GM12878 (cell line): Measurements from ENCODE around the gene MAP3K7. TPM values are rescaled to one million over a fixed set of nuclear protein-coding genes. Genes with fewer than 3 reads are reported as not detected.

Experiments used
- ATAC-seq: fragments of 200-7000 bp; cut with Tn5 transposase; 3 replicates; pipeline ENCODE4 v1.9.1; 2020; ENCODE audit warnings: mild to moderate bottlenecking, moderate library complexity
- BruUV-seq: library from RNA; stranded (reverse); fragments of 400-500 nt; replicated peaks from 2 replicates; lab custom pipeline; 2021; lab: Mats Ljungman, UMichigan
- CTCF ChIA-PET: fragments of 300-600 bp; sonication (Branson Sonifier 250); formaldehyde crosslinking; extraction: SDS; loops from one replicate; lab custom pipeline; 2021; ENCODE audit warnings: inconsistent platforms; lab: Yijun Ruan, JAX
- POLR2A ChIA-PET: fragments of 350-600 bp; formaldehyde crosslinking; extraction: SDS; loops from one replicate; lab custom pipeline; 2021; ENCODE audit warnings: inconsistent platforms; lab: Charles Lee
- RAD21 ChIA-PET: fragments of 300-600 bp; sonication (Branson Sonifier 250); formaldehyde crosslinking; loops from one replicate; lab custom pipeline; 2023; ENCODE audit warnings: antibody characterized with exemption; ENCODE audit not compliant: unreplicated experiment; lab: Charles Lee
- SMC1A ChIA-PET: fragments of 300-600 bp; sonication (Branson Sonifier 250); formaldehyde crosslinking; loops from one replicate; lab custom pipeline; 2023; ENCODE audit not compliant: unreplicated experiment, uncharacterized antibody; lab: Charles Lee
- DNase-seq: peaks from one replicate; pipeline ENCODE4 v3.0.0-alpha.2; 2011; ENCODE audit warnings: low read depth, low spot score
- FAIRE-seq: peaks from 3 replicates; lab custom pipeline; 2011; peaks lifted over from hg19 to GRCh38; lab: Jason Lieb, UNC
- H2AFZ ChIP-seq: 2 replicates; pipeline ENCODE4 v1.6.0; 2011; ENCODE audit warnings: low read depth, low read length, control low read depth; ENCODE audit not compliant: control insufficient read depth
- H3K27ac ChIP-seq: 2 replicates; pipeline ENCODE4 v1.5.1; 2011; ENCODE audit warnings: control low read depth; ENCODE audit not compliant: control insufficient read depth, insufficient read depth
- H3K27me3 ChIP-seq, 2 experiments: replicated peaks in 1 of 2; 2 replicates each; pipeline versions ENCODE4 v1.6.0 to v1.6.1; 2011; ENCODE audit warnings: low read length in 1 of 2; ENCODE audit not compliant: control insufficient read depth in 2 of 2, insufficient read depth in 2 of 2
- H3K36me3 ChIP-seq, 2 experiments: 2 replicates each; pipeline ENCODE4 v1.5.1; 2011; ENCODE audit warnings: low read length in 1 of 2; ENCODE audit not compliant: control insufficient read depth in 2 of 2, insufficient read depth in 2 of 2
- H3K4me1 ChIP-seq: 2 replicates; pipeline ENCODE4 v1.6.1; 2011; ENCODE audit warnings: mild to moderate bottlenecking, low read length, moderate library complexity, mixed read lengths; ENCODE audit not compliant: control insufficient read depth, insufficient read depth
- H3K4me2 ChIP-seq: 2 replicates; pipeline ENCODE4 v1.6.0; 2011; ENCODE audit warnings: control low read depth; ENCODE audit not compliant: control insufficient read depth, insufficient read depth
- H3K4me3 ChIP-seq: fragments of 200-600 bp; sonication (generic); 2 replicates; pipeline ENCODE4 v1.5.1; 2016
- H3K79me2 ChIP-seq: 2 replicates; pipeline ENCODE4 v1.6.0; 2011; ENCODE audit warnings: low read length; ENCODE audit not compliant: control insufficient read depth, insufficient read depth
- H3K9ac ChIP-seq: 2 replicates; pipeline ENCODE4 v1.8.0; 2011; ENCODE audit warnings: low read length, control low read depth, mixed read lengths; ENCODE audit not compliant: control insufficient read depth, insufficient read depth
- H3K9me3 ChIP-seq: replicated peaks from 3 replicates; pipeline ENCODE4 v1.5.1; 2011; ENCODE audit warnings: mild to moderate bottlenecking, low read length; ENCODE audit not compliant: control insufficient read depth, insufficient read depth
- H4K20me1 ChIP-seq: 2 replicates; pipeline ENCODE4 v1.6.0; 2011; ENCODE audit not compliant: control insufficient read depth, insufficient read depth
- BRCA1 ChIP-seq: IDR thresholded peaks from 2 replicates; pipeline ENCODE4 v1.6.1; 2011; ENCODE audit warnings: low read depth, low read length, improper control_type of control experiment
- CEBPB ChIP-seq, 2 experiments: fragments of 150-350 bp in 1 of 2; IDR thresholded peaks; 2 replicates each; pipeline ENCODE4 v1.6.1; 2012 to 2014; ENCODE audit warnings: low read depth in 2 of 2, low read length in 2 of 2, borderline replicate concordance in 1 of 2, inconsistent platforms in 1 of 2
- CHD1 ChIP-seq: IDR thresholded peaks from 2 replicates; pipeline ENCODE4 v1.6.1; 2012; ENCODE audit warnings: low read depth, low read length, improper control_type of control experiment
- CHD4 ChIP-seq: fragments of 200-600 bp; sonication (generic); IDR thresholded peaks from 2 replicates; pipeline ENCODE4 v1.6.1; 2016; ENCODE audit warnings: mild to moderate bottlenecking
- EP300 ChIP-seq, 2 experiments: fragments of 150-350 bp in 1 of 2; IDR thresholded peaks; 2 replicates each; pipeline ENCODE4 v1.6.1; 2011 to 2012; ENCODE audit warnings: low read depth in 2 of 2, low read length in 2 of 2, borderline replicate concordance in 1 of 2, improper control_type of control experiment in 1 of 2, inconsistent platforms in 1 of 2; ENCODE audit not compliant: control insufficient read depth in 1 of 2
- HDAC2 ChIP-seq: fragments of 200-600 bp; sonication (generic); IDR thresholded peaks from 2 replicates; pipeline ENCODE4 v1.6.1; 2017
- HDGF ChIP-seq: fragments of 450-650 bp; IDR thresholded peaks from 2 replicates; pipeline ENCODE4 v1.6.1; 2016; ENCODE audit warnings: antibody characterized with exemption
- JUND ChIP-seq: IDR thresholded peaks from 2 replicates; pipeline ENCODE4 v1.6.1; 2012; ENCODE audit warnings: low read depth, mild to moderate bottlenecking, low read length, improper control_type of control experiment, moderate library complexity
- MEF2B ChIP-seq: fragments of 450-650 bp; IDR thresholded peaks from 2 replicates; pipeline ENCODE4 v1.6.1; 2018; ENCODE audit warnings: mild to moderate bottlenecking, moderate library complexity; ENCODE audit not compliant: partially characterized antibody, poor library complexity, severe bottlenecking
- MYC ChIP-seq: IDR thresholded peaks from 2 replicates; pipeline ENCODE4 v1.6.1; 2011; ENCODE audit warnings: mild to moderate bottlenecking, low read length, moderate library complexity, inconsistent platforms; ENCODE audit not compliant: insufficient read depth, insufficient replicate concordance, insufficient read length, severe bottlenecking
- NFYA ChIP-seq: IDR thresholded peaks from 2 replicates; pipeline ENCODE4 v1.6.1; 2011; ENCODE audit warnings: low read depth, mild to moderate bottlenecking, low read length, improper control_type of control experiment, borderline replicate concordance
- SREBF2 ChIP-seq: IDR thresholded peaks from 2 replicates; pipeline ENCODE4 v1.6.1; 2012; ENCODE audit warnings: mild to moderate bottlenecking, low read length
- ZNF207 ChIP-seq: fragments of 450-650 bp; IDR thresholded peaks from 2 replicates; pipeline ENCODE4 v1.6.1; 2014; ENCODE audit warnings: antibody characterized with exemption, mild to moderate bottlenecking, borderline replicate concordance
- ZNF274 ChIP-seq: IDR thresholded peaks from one replicate; pipeline ENCODE4 v1.8.0; 2011; ENCODE audit not compliant: insufficient read length, insufficient read depth
- ZNF622 ChIP-seq: fragments of 450-650 bp; IDR thresholded peaks from 2 replicates; pipeline ENCODE4 v1.6.1; 2017; ENCODE audit warnings: mild to moderate bottlenecking, inconsistent platforms
- ZZZ3 ChIP-seq: IDR thresholded peaks from 2 replicates; pipeline ENCODE4 v1.6.1; 2011; ENCODE audit warnings: low read depth; ENCODE audit not compliant: control insufficient read depth, insufficient read length
- WGBS: methylation state at CpG from one replicate; pipeline ENCODE4 v1.1.6; 2016; ENCODE audit warnings: low lambda C conversion rate; ENCODE audit not compliant: insufficient replicate concordance, insufficient coverage; ENCODE audit errors: missing lambda C conversion rate; 5-methylcytosine and 5-hydroxymethylcytosine counted together
- in situ Hi-C: fragments of 300-500 bp; cut with MboI; formaldehyde crosslinking; loops from 9 replicates; pipeline ENCODE4 v1.14.3; 2018; ENCODE audit warnings: mixed read lengths
- intact Hi-C: fragments of 100-400 bp; cut with micrococcal nuclease; formaldehyde crosslinking; loops from one replicate; pipeline ENCODE4 v1.14.2; 2022; ENCODE audit not compliant: unreplicated experiment
- polyA plus RNA-seq, 11 experiments: library from polyadenylated mRNA; depleted of rRNA in 4 of 11; unstranded in 6 of 11; stranded (reverse) in 5 of 11; fragments of >200 nt; fragmentation: Nextera tagmentation in 4 of 11; fragmentation: Illumina TruSeq in 1 of 11; extraction: Ambion mirVana in 4 of 11; extraction: Trizol in 1 of 11; gene quantifications; 1 replicate in 1 of 11; 2 replicates in 10 of 11; pipeline versions ENCODE4 v1.2.1 to v1.2.3, GENCODE V29; 2011 to 2016; ENCODE audit warnings: inconsistent platforms in 2 of 11, missing spikeins in 2 of 11, low read depth in 1 of 11
- total RNA-seq, 4 experiments: library from RNA; depleted of rRNA in 3 of 4; stranded (reverse); fragments of >200 nt in 3 of 4; fragmentation: Illumina TruSeq in 1 of 4; extraction: Trizol in 1 of 4; gene quantifications; 2 replicates each; pipeline versions ENCODE4 v1.2.1 to v1.2.3, GENCODE V29; 2013 to 2021

The MAP3K7 gene
- total and polyA plus RNA-seq, 10 of the 15 experiments (the other 5 are each of a cell fraction or from before 2014, with no cell fraction given): 7.0 to 42.6 (median 22.0) TPM

DNA sequence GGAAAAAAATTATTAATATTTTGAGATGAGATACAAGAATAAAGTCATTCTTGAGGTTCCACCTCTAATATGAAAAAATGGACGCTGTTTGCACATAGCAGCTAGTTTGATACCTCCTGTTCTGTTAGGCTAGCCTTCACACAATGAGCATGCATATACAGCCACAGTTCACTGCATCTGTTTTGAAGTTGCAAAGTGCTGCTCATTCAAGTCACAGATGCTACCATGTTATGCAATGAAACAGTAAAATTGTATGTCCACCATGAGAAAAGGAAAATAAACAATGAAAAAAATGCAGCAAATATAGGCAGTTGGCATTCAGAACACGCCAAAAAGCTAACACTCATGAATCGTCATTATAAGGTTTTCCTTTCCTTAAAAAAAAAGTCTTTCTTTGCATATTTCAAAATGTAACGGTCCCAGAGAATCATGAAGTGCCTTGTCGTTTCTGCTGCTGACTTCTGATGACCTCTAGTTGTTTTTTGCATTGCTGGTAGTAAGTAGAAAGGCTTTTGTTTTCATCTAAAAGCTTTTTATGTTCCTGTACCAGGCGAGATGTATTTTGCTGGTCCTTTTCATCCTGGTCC, 70.7 kb downstream of the MAP3K7 start:
- Histone ChIP-seq H3K27me3 (no peaks in the 10 kb centered on the region), H3K79me2 (no peaks in the 10 kb centered on the region), H3K9me3 (no peaks in the 10 kb centered on the region), H3K4me1 (no peaks in the 10 kb centered on the region), H3K9ac (no peak overlapping the region), H3K4me3 (no peak overlapping the region), H3K36me3 (peaks cover 0 to 8% of the 10 kb centered on the region in 2 experiments; a peak in 1 of 4 replicates), H4K20me1 (no peaks in the 10 kb centered on the region), H3K4me2 (no peak overlapping the region), H3K27ac (no peak overlapping the region), H2AFZ (no peak overlapping the region)
- ChIA-PET CTCF (interaction anchor here (1.1 kb wide), 2 partner anchors 9 to 17 kb away, joined by 3 to 4 read pairs; no protein-coding TSS in a partner anchor), SMC1A (interaction anchor here (0.7 kb wide), 1 partner anchor 869 kb away, joined by 3 read pairs; no protein-coding TSS in a partner anchor), RAD21 (no interaction called here), POLR2A (no interaction called here)
- no TSS peak for BruUV-seq
- 100% methylated on average over 6 of the region's 6 CpGs for whole genome bisulfite sequencing
- FAIRE-seq (no peak), ATAC-seq (no peak), DNase-seq (no peak)
- TF ChIP-seq HDAC2 (no peak), MYC (no peak), EP300 (IDR thresholded peaks at IDR 0.05; ENCODE audit: borderline replicate concordance in 1 of 2, control insufficient read depth in 1 of 2, low read depth in 2 of 2, low read length in 2 of 2) (no peak), ZNF622 (no peak), ZNF274 (no peak)
- intact Hi-C loops: no loop called here
- in situ Hi-C loops: no loop called here

DNA sequence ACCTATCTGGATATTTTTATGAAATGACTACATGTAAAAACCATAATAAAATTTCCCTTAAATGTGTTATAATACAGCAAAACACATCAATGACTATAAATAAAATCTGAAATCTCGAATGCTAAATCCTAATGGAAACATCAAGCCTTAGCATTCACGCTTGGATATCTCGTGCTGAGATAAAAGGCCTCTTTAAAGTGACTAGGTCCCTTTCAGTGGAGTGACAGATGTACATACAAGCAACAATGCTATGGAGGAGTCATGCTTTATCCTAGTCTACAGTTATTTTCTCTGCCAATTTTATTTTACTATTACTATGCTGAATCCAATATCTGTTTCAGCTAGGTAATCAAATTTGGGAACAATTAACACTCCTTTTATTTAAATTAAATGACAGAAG, 72.4 kb downstream of the MAP3K7 start:
- no peak overlapping the region for H3K4me3 ChIP-seq
- no peaks in the 10 kb centered on the region for H3K27me3 ChIP-seq
- intact Hi-C loops (no loop called here), in situ Hi-C loops (no loop called here)
- WGBS: 75% methylated on average over 3 of the region's 3 CpGs
- H4K20me1 ChIP-seq: no peaks in the 10 kb centered on the region
- ChIA-PET POLR2A (no interaction called here), RAD21 (no interaction called here), CTCF (no interaction called here), SMC1A (no interaction called here)
- H3K27ac ChIP-seq: no peak overlapping the region
- H3K4me2 ChIP-seq: no peak overlapping the region
- H2AFZ ChIP-seq: no peak overlapping the region
- no TSS peak for BruUV-seq
- no peak for ATAC-seq
- no peaks in the 10 kb centered on the region for H3K79me2 ChIP-seq
- H3K9me3 ChIP-seq: no peaks in the 10 kb centered on the region
- peaks cover 0 to 8% of the 10 kb centered on the region in 2 experiments; a peak in 1 of 4 replicates for H3K36me3 ChIP-seq
- FAIRE-seq: no peak
- no peak overlapping the region for H3K9ac ChIP-seq
- DNase-seq: no peak
- no peaks in the 10 kb centered on the region for H3K4me1 ChIP-seq
- TF ChIP-seq ZZZ3: no peak
- no peak for TF ChIP-seq SREBF2
- TF ChIP-seq JUND: no peak
- no peak for TF ChIP-seq NFYA
- TF ChIP-seq MEF2B: no peak
- TF ChIP-seq HDGF: no peak
- TF ChIP-seq CHD1: no peak
- no peak for TF ChIP-seq CHD4
- no peak for TF ChIP-seq CEBPB (IDR thresholded peaks at IDR 0.05; ENCODE audit: borderline replicate concordance in 1 of 2, low read depth in 2 of 2, low read length in 2 of 2)
- no peak for TF ChIP-seq ZNF207
- no peak for TF ChIP-seq ZNF274
- no peak for TF ChIP-seq BRCA1
